GM19239 (cell line): ENCODE measurements around the gene CHST11.

Experiments used
- DNase-seq: peaks from one replicate; pipeline ENCODE4 v3.0.0; 2011; ENCODE audit warnings: low spot score; ENCODE audit not compliant: insufficient read length
- FAIRE-seq: peaks from 2 replicates; lab custom pipeline; 2011; peaks lifted over from hg19 to GRCh38; lab: Jason Lieb, UNC

CHST11 gene

GRCh38 chr12:104426926-104427546, 29.7 kb upstream of the CHST11 start:
- no peak for FAIRE-seq
- no peak for DNase-seq

GRCh38 chr12:104427547-104427938, 29.2 kb upstream of the CHST11 start:
- no peak for DNase-seq
- no peak for FAIRE-seq

- DNase-seq = no peak
- no peak for FAIRE-seq
These were observed 23.7 kb upstream of the CHST11 start for GRCh38 chr12:104433061-104433460.

GRCh38 chr12:104434129-104434528, 22.6 kb upstream of the CHST11 start:
- FAIRE-seq = no peak

DNA sequence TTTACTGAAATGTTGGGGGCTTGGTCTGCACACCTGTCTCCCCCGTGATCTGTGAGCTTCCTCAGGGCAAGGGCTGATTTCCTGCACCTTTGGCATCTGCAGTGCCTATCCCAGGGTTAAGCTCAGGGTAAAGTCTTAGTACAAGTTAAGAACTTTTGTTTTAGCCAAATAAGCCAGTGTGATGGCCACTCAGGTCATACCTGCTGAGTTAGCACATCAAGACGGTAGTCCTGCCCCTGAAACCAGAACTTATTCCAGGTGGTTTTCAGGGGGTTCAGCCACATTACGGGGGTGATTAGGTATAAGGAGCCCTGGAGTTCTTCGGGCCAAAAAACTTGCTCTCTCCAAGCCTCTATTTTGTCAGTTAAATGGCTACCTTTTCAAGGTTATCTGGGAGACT, 21.6 kb upstream of the CHST11 start:
- FAIRE-seq = no peak

More at GRCh38 chr12:104434129-104434528, 22.6 kb upstream of the CHST11 start:
- no peak for DNase-seq

DNA sequence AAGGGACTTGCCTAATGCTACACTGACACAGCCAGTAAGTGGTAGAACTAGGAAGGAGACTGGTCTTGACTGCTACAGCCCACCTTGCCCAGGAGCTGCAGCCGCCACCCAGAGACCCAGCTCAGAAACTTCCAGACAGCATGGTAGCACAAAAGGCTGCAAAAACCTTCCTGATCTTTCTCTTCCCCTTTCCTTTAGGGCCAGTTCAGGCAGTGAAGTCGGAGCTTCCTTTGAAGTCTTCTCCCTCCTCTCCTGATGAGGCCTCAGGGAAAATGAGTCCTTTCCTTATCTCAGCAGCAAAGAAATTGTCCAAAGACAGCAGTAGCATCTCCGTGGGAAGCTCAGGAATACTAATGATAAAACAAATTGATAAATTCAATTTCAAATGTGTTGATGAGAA, 21.0 kb upstream of the CHST11 start:
- FAIRE-seq (no peak), DNase-seq (no peak)

More for the DNA sequence above, 21.6 kb upstream of the CHST11 start:
- no peak for DNase-seq

- no peak for FAIRE-seq
- no peak for DNase-seq
These were observed 20.0 kb upstream of the CHST11 start for GRCh38 chr12:104436790-104437189.

DNA sequence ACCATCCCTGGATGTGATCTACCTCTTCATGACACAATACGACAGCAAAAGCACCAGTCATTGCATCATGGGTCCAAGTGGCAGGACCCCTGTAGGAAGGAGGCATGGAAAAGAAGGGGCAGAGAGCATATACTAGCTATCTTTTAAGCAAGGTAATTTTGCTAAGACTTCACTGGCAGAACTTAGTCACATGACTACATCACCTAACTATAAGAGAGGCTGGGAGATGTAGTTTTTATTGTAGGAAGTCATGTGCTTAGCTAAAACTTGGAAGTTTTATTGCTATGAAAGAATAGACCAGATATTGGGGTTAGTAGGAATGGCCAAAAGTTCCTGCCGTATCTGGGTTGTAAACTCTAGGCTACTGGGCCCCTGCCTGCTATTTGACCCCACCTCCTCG, 18.6 kb upstream of the CHST11 start:
- DNase-seq = no peak
- no peak for FAIRE-seq

GRCh38 chr12:104439137-104439536, 17.6 kb upstream of the CHST11 start:
- no peak for DNase-seq
- no peak for FAIRE-seq

DNA sequence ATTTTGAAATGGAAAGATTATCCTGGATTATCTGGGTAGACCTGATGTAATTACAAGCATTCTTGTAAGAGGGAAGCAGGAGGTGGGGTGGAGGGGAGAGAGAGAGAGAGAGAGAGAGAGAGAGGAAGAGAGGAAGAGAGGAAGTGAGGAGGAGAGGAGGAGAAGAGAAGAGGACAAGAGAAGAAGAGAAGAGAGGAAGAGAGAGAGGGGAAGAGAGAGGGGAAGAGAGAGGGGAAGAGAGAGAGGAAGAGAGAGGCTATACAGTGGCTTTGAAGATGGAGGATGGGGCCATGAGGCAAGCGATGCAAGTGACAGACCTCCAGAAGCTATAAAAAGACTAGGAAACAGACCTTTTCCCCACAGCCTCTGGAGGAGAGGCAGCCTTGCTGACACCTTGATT, 13.7 kb upstream of the CHST11 start:
- no peak for DNase-seq
- no peak for FAIRE-seq

GRCh38 chr12:104446646-104447421, 9.9 kb upstream of the CHST11 start:
- DNase-seq = no peak
- no peak for FAIRE-seq

- FAIRE-seq (no peak), DNase-seq (no peak)
These were observed 8.7 kb upstream of the CHST11 start for GRCh38 chr12:104448031-104448430.

GRCh38 chr12:104448451-104448850, 8.3 kb upstream of the CHST11 start:
- no peak for FAIRE-seq
- DNase-seq = no peak

DNA sequence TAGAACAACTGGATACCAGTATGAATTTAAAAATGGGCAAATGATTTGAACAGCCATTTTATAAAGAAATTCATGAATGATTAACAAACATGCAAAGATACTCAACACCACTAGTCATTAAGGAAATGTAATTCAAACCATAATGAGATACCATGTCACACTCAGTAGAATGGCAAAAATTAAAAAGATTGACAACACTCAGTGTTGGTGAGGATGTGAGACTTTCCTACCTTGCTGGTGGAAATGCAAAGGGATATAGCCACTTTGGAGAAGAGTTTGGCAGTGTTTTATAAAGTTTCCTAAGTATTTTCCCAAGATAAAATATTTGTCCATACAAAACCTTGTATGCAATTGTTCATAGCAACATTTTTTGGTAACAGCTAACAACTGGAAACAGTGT, 6.0 kb upstream of the CHST11 start:
- DNase-seq = no peak
- no peak for FAIRE-seq

GRCh38 chr12:104452087-104452486, 4.7 kb upstream of the CHST11 start:
- DNase-seq (no peak), FAIRE-seq (no peak)

DNA sequence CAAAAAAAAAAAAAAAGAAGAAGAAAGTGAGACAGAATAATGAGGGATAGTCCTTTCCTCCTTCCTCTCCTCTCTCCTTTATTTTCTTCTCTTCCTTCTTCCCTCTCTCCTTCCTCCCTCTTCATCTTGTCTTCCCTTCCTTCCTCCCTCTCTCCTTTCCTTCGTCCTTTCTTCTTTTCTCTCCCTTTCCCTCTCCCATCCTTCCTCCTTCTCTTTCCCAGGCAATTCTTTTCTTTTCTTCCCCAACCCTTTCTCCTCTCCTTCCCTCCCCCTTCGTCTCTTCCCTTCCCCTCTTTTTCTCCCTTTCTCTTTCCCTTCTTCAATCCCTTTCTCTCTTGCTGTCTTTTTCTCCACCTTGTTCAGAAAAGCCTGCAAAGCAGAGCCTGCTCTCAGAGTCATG, 3.6 kb upstream of the CHST11 start:
- FAIRE-seq = no peak
- DNase-seq = no peak

DNA sequence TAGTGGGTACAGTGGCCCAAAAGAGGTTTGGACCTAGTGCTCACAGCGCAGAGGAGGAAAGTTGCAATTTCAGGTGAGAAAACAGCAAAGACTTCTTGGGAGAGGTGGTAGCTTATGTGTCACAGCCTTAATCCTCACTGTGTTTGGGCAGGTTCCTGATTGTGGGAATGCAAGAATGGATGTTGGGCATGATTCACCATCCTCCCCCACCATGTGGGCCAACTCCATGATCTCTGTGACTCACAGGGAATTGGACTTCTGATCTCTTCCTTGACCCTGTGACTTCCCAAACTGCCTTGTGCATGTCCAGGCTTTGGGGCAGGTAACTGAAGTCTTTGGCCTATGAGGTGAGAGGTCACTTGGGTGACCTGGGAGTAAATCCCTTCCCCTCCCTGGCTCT, 1.8 kb upstream of the CHST11 start:
- DNase-seq (no peak), FAIRE-seq (no peak)

DNA sequence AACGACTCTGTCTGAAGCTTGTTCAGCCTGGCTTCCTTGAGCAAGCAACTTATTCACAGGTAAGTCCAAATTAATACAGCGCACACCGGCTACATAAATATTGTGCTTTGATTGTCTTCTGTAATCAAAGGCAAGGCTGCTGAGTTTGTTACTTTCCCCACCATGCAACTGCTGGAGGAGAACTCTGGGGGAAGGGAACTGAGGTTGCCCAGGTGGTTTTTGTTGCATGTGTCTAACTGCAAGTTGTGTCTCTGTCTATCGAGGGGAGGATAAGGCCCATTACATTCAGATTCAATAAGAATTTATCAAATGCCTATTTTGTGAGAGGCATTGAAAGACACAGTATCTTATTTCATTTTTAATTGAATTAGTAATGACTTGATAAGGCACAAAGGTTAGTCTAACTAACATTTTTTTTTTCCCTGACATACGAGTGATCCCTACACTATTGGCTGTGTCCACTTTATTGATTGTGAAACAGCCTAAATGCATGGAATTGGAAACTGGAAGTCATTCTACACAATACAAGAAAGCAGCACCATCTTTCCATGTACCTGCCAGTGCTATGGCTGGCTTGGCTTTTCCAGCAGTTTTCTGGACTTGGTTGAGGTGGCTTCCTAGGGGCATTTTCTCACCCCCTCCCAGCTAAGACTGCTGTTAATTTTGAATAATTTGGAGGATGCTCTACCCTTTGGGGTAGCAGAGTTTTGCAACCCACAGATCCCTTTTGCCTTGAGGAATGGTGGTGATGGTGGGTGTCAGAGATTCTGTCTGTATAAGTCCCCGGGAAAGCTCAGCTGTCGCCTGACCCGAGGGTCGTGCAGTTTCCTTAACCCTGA, 951 bp upstream of the CHST11 start:
- FAIRE-seq (no peak), DNase-seq (no peak)

DNA sequence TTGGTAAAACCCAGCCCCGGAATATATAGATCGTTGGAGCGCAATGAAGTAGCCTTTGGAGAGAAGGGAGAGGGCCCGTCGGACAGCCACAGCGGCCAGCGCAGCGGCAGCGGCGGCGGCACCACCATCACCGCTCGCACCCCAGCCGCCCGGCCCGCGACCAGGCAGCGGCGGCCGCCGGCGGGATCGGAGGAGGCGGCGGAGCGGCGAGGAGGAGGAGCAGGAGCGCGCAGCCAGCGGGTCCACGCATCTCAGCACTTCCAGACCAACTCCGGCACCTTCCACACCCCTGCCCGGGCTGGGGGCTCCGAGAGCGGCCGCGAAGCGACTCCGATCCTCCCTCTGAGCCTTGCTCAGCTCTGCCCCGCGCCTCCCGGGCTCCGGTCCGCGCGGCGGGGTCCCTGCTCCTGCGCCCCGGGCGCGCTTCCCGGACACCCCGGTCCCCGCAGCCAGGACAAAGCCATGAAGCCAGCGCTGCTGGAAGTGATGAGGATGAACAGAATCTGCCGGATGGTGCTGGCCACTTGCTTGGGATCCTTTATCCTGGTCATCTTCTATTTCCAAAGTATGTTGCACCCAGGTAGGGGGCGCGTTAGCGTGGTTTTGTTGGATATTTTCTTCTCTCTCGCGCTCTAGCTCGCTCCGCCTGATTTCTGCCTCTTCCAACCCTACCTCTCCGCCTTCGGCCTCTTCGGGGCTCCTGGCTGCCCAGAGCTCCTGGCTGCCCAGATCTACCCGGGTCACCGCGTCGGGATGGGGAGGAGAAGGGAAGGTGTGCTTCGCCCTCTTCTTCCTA, 400 bp downstream of the CHST11 start:
- FAIRE-seq = peak; percentile 28
- no peak for DNase-seq
